ENCODE measurements around the gene TFAM. TPM values are rescaled to one million over a fixed set of nuclear protein-coding genes. Genes with fewer than 3 reads are reported as not detected.

Gene TFAM
- total and polyA plus RNA-seq, 2 of the 8 experiments (the other 6 are each of a cell fraction or from before 2014, with no cell fraction given), result 29.3 to 97.3 TPM

DNA sequence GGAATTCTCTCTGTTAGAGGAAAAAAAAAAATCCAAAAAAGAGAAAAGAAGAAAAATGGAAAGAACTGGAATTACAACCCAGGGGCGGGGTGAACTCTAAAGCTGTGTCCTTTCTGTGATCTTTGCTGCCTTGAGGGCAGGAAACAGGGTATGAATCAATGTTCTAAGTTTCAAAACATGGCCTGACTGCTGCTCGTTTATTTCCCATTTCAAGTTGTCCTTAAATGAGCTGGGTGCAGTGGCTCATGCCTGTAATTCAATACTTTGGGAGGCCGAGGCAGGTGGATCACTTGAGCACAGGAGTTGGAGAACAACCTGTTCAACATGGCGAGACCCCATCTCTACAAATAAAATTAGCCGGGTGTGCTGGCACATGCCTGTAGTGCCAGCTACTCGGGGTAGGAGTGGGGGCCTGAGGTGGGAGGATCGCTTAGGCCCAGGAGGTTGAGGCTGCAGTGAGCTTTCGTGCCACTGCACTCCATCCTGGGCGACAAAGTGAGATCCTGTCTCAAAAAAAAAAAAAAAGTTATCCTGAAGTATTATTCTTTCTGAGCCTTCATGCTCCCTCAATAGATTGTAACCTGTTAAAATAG is 24.7 kb upstream of the TFAM start:
- Histone ChIP-seq H2BK12ac (ENCODE audit: low read depth, low read length) (no peak overlapping the region), H2BK20ac (ENCODE audit: low read length) (no peak overlapping the region), H3K4me2 (ENCODE audit: insufficient read depth in 1 of 2, low read depth in 2 of 2, low read length in 2 of 2) (no peak overlapping the region), H4K91ac (replicated peaks; ENCODE audit: insufficient read length, low read length) (no peak overlapping the region), H3K23me2 (ENCODE audit: low read depth, low read length) (no peaks in the 10 kb centered on the region), H2BK120ac (replicated peaks; ENCODE audit: low read depth, low read length) (no peak overlapping the region), H3K79me1 (ENCODE audit: low read depth, low read length) (no peaks in the 10 kb centered on the region; the same call in 1 of the 2 replicates), H4K5ac (ENCODE audit: insufficient read length, low read depth, low read length) (no peak overlapping the region), H4K8ac (ENCODE audit: extremely low read depth, insufficient read depth, low read length) (no peak overlapping the region), H4K20me1 (replicated peaks in 1 of 2; ENCODE audit: control insufficient read depth in 1 of 2, insufficient read depth in 2 of 2, low read length in 2 of 2) (peaks cover 0 to 3% of the 10 kb centered on the region in 2 experiments), H3K56ac (replicated peaks; ENCODE audit: insufficient read length, low read depth, low read length) (no peak overlapping the region), H3K79me2 (ENCODE audit: control insufficient read depth in 1 of 2, insufficient read depth in 2 of 2, low read length in 2 of 2) (peaks cover 0 to 23% of the 10 kb centered on the region in 2 experiments; a peak in 2 of 4 replicates), H3K9me3 (ENCODE audit: insufficient read depth in 2 of 2, low read depth in 1 of 2, low read length in 1 of 2) (no peaks in the 10 kb centered on the region), H3K36me3 (ENCODE audit: control insufficient read depth in 2 of 4, insufficient read depth in 4 of 4, low read length in 3 of 4) (peaks cover 2 to 11% (median 3%) of the 10 kb centered on the region in 4 experiments; a peak in 2 of 8 replicates), H2AFZ (ENCODE audit: low read length) (no peak overlapping the region), H3K18ac (ENCODE audit: extremely low read depth, low read length) (no peak overlapping the region), H3K4me1 (replicated peaks in 1 of 4; ENCODE audit: control insufficient read depth in 3 of 4, insufficient read depth in 4 of 4, low read length in 3 of 4) (no peaks in the 10 kb centered on the region; a peak in 1 of 7 replicates), H3K27ac (ENCODE audit: low read depth, low read length) (no peak overlapping the region), H3K23ac (ENCODE audit: insufficient read length) (no peak overlapping the region), H3K4me3 (ENCODE audit: extremely low read depth in 1 of 4, insufficient read depth in 2 of 4, low read depth in 3 of 4, low read length in 4 of 4) (no peak overlapping the region), H3K9ac (replicated peaks in 1 of 4; ENCODE audit: extremely low read depth in 1 of 4, low read depth in 3 of 4, low read length in 3 of 4) (no peak overlapping the region), H2AK5ac (ENCODE audit: low read depth, low read length) (no peak overlapping the region), H3K27me3 (replicated peaks in 1 of 4; ENCODE audit: control insufficient read depth in 3 of 4, extremely low read depth in 1 of 4, insufficient read depth in 3 of 4, low read length in 3 of 4) (no peaks in the 10 kb centered on the region), H3K14ac (ENCODE audit: insufficient read length) (no peak overlapping the region), H2BK15ac (ENCODE audit: low read length) (no peak overlapping the region), H2BK5ac (ENCODE audit: low read depth, low read length) (no peak overlapping the region), H3K4ac (replicated peaks; ENCODE audit: insufficient read length, low read depth, low read length) (no peak overlapping the region)
- ChIA-PET CTCF (ENCODE audit: partially characterized antibody) (interaction anchor here (0.6 to 1.2 kb wide), 4 partner anchors 24 to 104 kb away, joined by 3 read pairs; no protein-coding TSS in a partner anchor), POLR2A (ENCODE audit: partially characterized antibody) (interaction anchor here (0.8 kb wide), 1 partner anchor 24 kb away, joined by 3 read pairs; the partner anchor contains the start of gene TFAM)
- no peak for TF ChIP-seq CEBPB (IDR thresholded peaks at IDR 0.05; ENCODE audit: low read depth, low read length)
- TF ChIP-seq TAF7 (optimal IDR thresholded peaks at IDR 0.05; ENCODE audit: borderline replicate concordance, low read depth, low read length), result no peak
- TF ChIP-seq TCF12 (IDR thresholded peaks at IDR 0.05; ENCODE audit: low read depth, low read length), result no peak
- no peak for TF ChIP-seq HDAC2 (IDR thresholded peaks at IDR 0.05; ENCODE audit: borderline replicate concordance in 1 of 2, low read depth in 2 of 2, low read length in 2 of 2)
- no peak for TF ChIP-seq BRCA1 (IDR thresholded peaks at IDR 0.05; ENCODE audit: low read depth, low read length)
- 85% methylated on average over 9 of the region's 9 CpGs; no CpG with 5 or more reads in 1 of the 2 experiments for WGBS, 2 experiments (ENCODE audit: extremely low coverage in 1 of 2, insufficient coverage in 1 of 2, insufficient read length in 1 of 2, insufficient replicate concordance in 2 of 2, low coverage in 1 of 2, low lambda C conversion rate in 2 of 2, missing lambda C conversion rate in 1 of 2)
- FAIRE-seq (no peak), DNase-seq (ENCODE audit: low read depth in 1 of 2, low spot score in 2 of 2) (no peak)

All from H1 (cell line).